22Rv1 (cell line): ENCODE results near the gene MIDN.

Source experiments
- CTCF ChIP-seq: fragments of 450-650 bp; IDR thresholded peaks from 2 replicates; pipeline ENCODE4 v1.5.1; 2017; ENCODE audit warnings: mild to moderate bottlenecking
- ZFX ChIP-seq: fragments of 450-650 bp; IDR thresholded peaks from 2 replicates; pipeline ENCODE4 v1.6.1; 2017; ENCODE audit warnings: antibody characterized with exemption, borderline replicate concordance

GRCh38 chr19:1304197-1304924 is 56.0 kb downstream of the MIDN start:
- TF ChIP-seq CTCF: no peak
- no peak for TF ChIP-seq ZFX
